HG03520 (cell line): Measurements from ENCODE around the gene FREY1.

ENCODE experiments used
- ATAC-seq: cut with Tn5 transposase; IDR thresholded peaks from one replicate; pipeline ENCODE4 v1.9.1; 2021; ENCODE audit warnings: mild to moderate bottlenecking, moderate library complexity; ENCODE audit not compliant: unreplicated experiment

The FREY1 gene

DNA sequence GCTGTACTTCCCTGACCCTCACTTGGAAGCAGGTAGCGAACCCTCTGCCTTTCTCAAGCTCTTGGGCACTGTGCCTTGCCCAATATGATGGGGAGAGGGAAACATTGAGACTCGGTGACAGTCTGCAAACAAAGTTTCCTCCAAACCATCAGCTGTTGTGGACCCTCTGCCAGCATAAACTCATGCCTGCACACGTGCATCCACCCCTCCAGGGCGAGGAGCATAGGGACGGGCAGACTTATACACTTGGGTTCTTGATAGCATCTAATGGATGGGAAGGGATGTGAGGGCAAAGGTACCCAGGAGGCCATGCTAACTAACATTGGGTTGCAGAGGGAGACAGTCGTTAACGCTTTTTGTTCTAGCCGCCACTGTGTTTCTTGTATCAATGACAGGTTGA lies 29.9 kb downstream of the FREY1 start:
- no peak for ATAC-seq

DNA sequence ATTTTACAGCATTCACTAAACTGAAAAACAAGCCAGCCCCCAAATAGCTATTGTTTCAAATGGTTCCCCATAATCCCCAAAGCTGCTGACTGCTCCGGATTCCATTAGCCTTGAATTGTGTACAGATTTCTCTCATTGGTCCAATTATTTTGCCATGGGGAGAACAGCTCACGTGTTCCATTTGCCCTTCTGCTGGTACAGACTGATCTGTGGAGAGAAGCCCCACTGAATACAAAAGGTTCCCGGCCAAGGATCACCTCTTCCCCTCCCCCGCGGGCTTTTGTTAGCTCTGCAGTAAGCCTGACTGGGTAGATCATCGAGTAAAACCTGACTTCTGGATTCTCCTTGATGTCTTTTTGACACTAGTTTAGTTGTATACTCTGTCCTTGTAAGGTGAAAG lies 30.7 kb downstream of the FREY1 start:
- no peak for ATAC-seq

DNA sequence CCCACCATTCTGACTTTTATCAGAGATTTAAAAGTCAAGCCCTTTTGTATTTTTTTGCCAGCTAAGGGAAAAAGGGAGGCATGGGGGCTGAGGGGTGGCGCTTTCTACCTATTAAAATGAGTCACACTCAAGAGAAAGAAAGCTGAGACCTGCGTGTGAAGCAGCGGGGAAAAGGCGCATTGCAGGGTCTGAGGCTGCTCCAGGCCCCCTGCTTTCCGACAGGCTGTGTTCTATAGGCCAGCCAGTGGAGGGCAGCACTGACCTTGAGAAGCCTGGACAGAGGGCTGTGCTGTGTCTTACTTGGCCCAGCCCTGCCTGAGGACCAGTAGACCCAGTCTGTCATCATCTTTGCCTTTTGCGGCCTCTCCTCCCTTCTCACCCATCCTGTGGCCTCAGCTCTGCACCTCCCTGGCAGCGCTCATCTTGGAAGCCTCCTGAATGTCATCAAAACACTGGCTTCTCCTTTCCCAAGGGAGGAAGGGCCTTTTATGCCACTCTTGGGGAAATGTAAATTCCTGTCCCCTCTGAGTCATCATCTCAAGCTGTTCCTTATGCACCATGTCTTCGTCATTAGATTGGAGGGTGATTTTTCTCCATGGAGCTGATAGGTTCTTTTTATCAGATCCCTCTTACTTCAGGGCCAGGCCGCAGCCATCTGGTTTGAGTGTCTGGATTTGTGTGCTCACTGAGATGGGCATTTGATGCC lies 34.3 kb downstream of the FREY1 start:
- no peak for ATAC-seq

DNA sequence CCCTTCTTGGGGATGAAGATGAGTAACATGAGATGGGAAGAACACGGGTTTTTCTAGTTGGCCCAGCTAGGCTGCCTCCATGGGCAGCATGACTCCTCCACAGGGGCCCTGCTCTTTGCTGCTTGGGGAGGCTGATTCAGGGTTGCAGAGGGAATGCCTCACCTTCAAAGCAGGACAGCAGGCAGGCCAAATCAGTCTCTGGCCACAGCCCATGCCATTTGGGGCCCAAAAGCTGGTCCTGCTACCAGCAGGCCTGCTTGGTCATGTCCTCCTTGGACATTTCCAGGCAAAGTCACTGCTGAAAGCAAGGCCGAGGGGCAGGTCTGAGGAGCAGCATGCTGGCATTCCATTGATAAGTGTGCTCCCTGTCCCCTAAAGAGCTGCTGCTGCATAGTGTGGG lies 35.4 kb downstream of the FREY1 start:
- ATAC-seq: no peak

DNA sequence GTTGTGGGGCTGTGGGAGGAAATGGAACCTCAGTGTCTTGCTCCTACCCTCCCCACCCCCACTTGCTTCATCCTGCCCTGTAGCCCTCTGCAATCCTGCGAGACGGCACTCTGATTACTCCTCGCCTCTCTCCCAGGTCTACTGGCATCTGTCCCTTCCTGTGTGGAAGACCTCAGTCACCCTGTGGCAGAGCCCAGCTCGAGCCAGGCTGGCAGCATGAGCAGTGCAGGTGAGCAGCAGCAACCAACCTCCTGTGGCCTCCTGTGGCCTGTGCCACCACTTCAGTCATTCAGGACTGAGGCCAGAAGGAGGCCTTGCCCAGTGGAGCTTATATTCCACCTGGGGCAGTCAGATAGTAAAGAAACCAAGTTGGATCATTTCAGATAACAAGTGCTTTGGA lies 36.4 kb downstream of the FREY1 start:
- no peak for ATAC-seq

DNA sequence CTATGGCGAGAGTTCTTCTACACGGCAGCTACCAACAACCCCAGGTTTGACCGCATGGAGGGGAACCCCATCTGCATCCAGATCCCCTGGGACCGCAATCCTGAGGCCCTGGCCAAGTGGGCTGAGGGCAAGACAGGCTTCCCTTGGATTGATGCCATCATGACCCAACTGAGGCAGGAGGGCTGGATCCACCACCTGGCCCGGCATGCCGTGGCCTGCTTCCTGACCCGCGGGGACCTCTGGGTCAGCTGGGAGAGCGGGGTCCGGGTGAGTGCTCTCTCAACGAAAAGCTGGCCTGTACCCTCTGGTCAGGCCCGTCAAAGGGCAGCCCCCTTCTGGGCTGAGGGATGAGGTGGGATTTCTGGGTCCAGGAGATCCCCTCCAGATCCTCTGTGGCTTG lies 37.5 kb downstream of the FREY1 start:
- ATAC-seq: no peak

DNA sequence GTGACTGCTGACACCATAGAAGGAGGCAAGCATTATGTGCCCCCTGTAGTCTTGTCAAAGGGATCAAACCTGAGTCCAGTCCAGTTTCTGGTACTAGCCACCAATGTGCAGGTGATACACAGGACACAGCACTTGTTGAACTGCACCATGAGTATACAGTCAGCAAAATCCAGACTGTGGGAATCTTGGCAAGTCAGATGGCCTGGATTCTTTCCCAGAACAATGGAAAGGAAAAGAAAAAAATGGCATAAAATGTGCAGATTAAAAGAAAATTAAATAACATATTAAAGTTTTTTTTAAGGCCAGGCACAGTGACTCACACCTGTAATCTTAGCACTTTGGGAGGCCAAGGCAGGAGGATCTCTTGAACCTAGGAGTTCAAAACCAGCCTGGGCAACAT lies 43.0 kb downstream of the FREY1 start:
- ATAC-seq: no peak

DNA sequence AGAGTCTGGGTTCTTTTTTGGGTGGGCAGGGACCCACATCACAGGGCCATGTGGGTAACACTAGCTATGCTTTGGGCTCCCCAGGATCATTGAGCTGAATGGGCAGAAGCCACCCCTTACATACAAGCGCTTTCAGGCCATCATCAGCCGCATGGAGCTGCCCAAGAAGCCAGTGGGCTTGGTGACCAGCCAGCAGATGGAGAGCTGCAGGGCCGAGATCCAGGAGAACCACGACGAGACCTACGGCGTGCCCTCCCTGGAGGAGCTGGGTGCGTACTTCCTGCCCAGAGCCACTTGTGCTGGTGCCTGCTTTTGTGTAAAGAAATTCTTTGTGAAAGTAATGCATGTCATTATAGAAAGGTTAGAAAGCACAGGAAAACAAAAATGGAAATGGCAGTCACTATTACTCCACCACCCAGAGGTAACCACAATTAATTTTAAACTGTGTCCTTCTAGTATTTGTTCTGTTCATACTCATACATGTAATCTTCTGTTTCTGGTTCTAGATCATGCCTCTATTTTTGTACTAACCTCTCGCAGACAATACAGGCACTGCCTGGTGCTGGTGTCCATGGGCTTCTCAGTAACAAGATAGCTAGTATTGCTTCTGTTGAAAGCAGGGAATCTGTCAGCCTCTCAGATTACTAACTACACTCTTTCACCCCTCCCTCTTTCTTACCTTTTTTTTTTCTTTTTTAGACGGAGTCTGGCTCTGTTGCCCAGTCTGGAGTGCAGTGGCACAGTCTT lies 46.1 kb downstream of the FREY1 start:
- no peak for ATAC-seq

DNA sequence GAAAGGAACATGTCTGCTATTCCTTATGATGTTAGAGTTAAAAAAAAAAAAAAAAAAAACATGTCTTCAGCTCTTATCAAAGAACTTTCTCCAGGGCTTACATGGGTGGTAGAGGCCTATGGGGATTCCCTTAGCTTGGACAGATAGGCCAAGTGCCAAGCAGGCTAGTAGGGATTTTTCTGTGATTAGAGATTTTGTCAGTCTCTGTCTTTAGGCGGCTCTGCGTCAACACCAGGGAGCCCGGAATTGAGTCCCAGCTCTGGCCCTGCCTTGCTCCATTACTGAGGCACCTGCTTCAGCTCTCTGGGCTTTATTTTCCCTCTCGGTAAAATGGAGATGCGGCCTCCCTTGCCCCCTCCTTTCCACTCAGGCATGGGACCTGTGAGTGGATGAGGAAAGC lies 46.7 kb downstream of the FREY1 start:
- ATAC-seq: no peak

DNA sequence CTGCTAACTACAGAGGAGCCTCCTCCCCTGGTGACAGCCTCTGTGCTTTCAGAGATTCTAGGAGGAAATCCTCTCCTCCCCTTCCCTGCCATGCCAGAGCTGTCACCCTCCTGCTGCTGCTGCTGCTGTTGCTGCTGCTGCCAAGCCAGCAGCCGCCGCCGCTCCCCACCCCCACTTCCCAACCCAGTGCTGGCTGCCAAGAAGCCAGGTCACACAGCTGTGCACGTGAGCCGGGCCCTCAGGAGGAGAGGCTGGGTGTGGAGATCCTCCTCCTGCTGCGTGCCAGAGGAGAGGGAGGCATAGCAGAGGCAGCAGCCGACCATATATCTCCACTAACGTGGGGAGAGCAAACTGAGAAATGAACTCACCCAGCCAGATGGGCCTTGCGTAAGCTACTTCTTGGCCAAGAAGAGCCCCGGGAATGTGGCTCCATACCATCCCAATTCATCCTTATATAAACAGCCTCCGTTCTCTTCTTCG lies 47.4 kb downstream of the FREY1 start:
- no peak for ATAC-seq

DNA sequence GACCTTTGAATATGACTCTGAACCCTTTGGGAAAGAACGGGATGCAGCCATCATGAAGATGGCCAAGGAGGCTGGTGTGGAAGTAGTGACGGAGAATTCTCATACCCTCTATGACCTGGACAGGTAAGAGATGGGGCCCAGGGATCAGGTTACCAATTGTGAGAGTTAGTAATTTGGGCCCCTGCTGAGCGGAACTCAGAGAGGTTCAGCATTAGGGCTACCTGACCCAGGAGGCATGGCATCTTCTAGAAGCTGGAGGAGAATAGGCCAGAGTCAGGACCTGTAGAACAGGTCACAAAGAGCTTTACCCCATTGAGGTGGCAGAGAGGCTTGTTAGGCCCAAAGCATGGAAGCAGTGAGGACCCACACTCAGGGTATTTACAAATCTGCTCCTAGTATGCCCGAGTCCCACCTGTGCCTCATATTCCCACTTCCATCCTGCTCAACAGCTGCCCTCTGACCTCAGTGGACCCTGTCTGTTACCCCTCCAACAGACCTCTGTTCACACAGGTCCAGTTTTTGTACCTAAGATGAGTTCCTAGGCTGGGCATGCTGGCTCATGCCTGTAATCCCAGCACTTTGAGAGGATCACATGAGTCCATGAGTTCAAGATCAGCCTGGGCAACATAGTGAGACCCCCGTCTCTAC lies 48.2 kb downstream of the FREY1 start:
- ATAC-seq: no peak

DNA sequence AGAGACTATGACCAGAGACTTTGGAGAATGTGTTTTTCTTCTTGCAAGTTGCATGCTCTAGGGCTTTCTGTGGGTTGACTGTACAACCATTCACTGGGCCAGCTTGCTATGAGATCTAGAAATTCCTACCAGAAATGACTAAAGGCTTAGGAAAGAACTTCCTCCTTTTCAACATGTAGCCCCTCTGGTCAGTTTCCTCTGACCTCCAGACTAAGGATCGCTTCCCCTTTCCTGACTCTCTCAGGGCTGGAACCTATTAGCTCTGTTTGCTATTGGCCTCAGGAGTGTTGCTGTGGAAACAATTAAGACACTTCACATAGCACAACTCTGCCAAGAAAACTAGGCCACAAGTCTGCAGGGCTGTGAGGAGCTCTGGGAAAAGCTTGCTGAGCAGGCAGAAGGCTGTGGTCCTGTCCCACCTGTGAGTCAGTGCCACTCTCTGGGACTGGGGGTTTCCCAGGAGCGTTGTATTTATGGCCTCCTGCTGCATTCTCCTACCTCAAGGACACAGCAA lies 49.1 kb downstream of the FREY1 start:
- ATAC-seq: no peak
